OCI-LY7 (cell line): Measurements from ENCODE around the gene CUEDC1.

Experiments used
- EZH2phosphoT487 ChIP-seq: fragments of 200-600 bp; sonication (generic); IDR thresholded peaks from 2 replicates; pipeline ENCODE4 v1.6.1; 2018; ENCODE audit warnings: low read depth, borderline replicate concordance, mild to moderate bottlenecking, mixed run types, antibody characterized with exemption, low read length, moderate library complexity, mixed read lengths
- TF ChIP-seq, protein P1 (sequence below): fragments of 200-600 bp; sonication (generic); conservative IDR thresholded peaks from 2 replicates; pipeline ENCODE4 v1.5.1; 2014; ENCODE audit warnings: mild to moderate bottlenecking, antibody characterized with exemption, low read length, moderate library complexity, mixed read lengths

- TF ChIP-seq, protein P1, sequence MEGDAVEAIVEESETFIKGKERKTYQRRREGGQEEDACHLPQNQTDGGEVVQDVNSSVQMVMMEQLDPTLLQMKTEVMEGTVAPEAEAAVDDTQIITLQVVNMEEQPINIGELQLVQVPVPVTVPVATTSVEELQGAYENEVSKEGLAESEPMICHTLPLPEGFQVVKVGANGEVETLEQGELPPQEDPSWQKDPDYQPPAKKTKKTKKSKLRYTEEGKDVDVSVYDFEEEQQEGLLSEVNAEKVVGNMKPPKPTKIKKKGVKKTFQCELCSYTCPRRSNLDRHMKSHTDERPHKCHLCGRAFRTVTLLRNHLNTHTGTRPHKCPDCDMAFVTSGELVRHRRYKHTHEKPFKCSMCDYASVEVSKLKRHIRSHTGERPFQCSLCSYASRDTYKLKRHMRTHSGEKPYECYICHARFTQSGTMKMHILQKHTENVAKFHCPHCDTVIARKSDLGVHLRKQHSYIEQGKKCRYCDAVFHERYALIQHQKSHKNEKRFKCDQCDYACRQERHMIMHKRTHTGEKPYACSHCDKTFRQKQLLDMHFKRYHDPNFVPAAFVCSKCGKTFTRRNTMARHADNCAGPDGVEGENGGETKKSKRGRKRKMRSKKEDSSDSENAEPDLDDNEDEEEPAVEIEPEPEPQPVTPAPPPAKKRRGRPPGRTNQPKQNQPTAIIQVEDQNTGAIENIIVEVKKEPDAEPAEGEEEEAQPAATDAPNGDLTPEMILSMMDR = no peak
- no peak for TF ChIP-seq EZH2phosphoT487
Observed at GRCh38 chr17:57852092-57852954, 102.9 kb downstream of the CUEDC1 start.
